Sigmoid colon (tissue), 4 donors: ENCODE measurements around the gene SLC10A6.

Source experiments
- CTCF ChIP-seq, 4 experiments: fragments of 450-650 bp in 3 of 4; fragments of 200-600 bp in 1 of 4; IDR thresholded peaks; one replicate each; pipeline ENCODE4 v1.5.1; 2016 to 2019; ENCODE audit warnings: antibody characterized with exemption in 4 of 4, mild to moderate bottlenecking in 3 of 4, moderate library complexity in 2 of 4
- EP300 ChIP-seq, 4 donors: sonication (generic); formaldehyde crosslinking; IDR thresholded peaks; one replicate each; pipeline ENCODE4 v1.6.1; 2017; ENCODE audit warnings: antibody characterized with exemption in 4 of 4

DNA sequence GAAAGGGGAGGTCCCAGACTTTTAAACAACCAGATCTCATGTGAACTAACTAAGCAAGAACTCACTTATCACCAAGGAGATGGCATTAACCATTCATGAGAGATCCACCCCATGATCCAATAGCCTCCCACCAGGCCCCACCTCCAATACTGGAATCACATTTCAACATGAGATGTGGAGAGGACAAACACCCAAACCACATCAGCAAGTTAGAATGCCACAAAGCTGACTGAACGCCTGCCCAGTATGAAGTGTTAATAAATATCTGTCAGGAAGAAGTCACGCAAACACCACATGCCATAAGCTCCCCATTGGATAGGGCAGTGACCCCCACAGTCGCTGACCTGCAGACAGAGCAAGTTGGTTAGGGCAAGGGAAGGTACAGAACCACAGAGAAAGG lies 14.3 kb downstream of the SLC10A6 start:
- TF ChIP-seq CTCF (IDR thresholded peaks at IDR 0.05) (no peak), EP300 (IDR thresholded peaks at IDR 0.05) (no peak)
